HG03432 (cell line): Measurements from ENCODE around the gene MRPL3.

Experiments
- ATAC-seq: cut with Tn5 transposase; IDR thresholded peaks from one replicate; pipeline ENCODE4 v1.9.1; 2021; ENCODE audit warnings: mild to moderate bottlenecking, moderate library complexity; ENCODE audit not compliant: unreplicated experiment

Gene MRPL3

DNA sequence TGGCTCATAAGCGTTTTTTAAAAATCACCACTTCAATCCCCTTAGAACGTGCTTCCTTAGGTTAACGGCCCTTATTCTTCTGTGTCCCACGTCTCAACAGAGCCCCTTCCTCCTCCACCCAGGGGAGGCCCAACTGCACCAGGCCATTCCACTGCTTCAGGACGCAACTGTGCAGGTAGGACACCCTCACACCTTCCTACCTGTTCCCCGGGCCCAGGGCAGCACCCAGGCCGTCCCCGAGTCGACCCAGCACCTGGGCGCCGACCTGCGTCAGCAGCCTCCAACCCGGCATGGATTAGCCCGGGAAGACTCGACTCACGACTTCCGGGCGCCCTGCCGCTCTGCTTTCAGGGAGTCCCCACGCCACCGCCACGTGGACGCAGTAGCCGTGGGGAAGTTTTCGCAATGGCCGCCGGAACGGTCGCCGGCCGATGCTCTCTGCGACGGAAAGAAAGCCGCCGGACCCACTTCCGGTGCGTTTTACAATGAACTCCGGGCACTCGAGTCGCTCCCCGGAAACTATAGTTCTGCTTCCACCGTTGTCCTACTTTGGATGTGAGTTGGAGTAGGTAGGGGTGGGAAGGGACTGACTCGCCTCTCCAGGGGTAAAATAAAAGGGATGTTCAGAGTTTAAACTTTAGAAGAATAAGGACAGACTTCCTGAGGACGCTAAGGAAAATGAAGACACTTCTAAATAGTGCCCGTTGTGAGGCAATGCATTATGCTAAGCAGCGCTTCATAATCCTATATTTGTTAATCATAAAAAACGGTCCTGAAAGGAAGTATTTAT is at the start of gene MRPL3:
MRPL3 (minus strand) TSS at position 442 of the 790 bp plus-strand sequence; CDS start at position 292, 150 bp downstream.
- ATAC-seq = peak; percentile 97

GRCh38 chr3:131551761-131552160 is 49.0 kb upstream of the MRPL3 start:
- no peak for ATAC-seq

GRCh38 chr3:131550562-131551465 is 48.0 kb upstream of the MRPL3 start:
- ATAC-seq = no peak

GRCh38 chr3:131549340-131549739 is 46.6 kb upstream of the MRPL3 start:
- ATAC-seq = no peak

- no peak for ATAC-seq
Measured at GRCh38 chr3:131547585-131547984, 44.8 kb upstream of the MRPL3 start.

- no peak for ATAC-seq
Measured at GRCh38 chr3:131546441-131546840, 43.7 kb upstream of the MRPL3 start.

- ATAC-seq = no peak
Measured at GRCh38 chr3:131544557-131544956, 41.8 kb upstream of the MRPL3 start.

DNA sequence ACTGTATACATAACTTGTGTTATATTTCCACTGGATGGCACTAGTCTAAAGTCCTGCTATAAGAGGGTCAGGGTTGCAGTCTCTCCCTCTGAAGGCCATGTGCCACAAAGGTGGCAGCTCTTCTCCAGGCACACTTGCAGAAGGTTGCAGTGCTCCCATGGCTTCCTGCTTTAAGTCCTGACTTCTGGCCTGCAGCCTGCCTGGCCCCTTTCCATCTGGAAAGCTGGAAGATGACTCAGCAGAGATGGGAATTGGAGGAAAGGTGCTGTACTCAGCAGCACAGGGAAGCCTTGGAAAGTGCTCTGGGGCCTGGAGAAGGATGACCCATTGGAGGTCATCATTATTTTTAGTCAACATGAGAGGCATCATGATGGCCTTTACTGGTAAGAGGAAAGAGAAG is 40.9 kb upstream of the MRPL3 start:
- no peak for ATAC-seq

GRCh38 chr3:131541288-131541687 is 38.5 kb upstream of the MRPL3 start:
- ATAC-seq = no peak

- no peak for ATAC-seq
Measured at GRCh38 chr3:131540821-131541220, 38.0 kb upstream of the MRPL3 start.

DNA sequence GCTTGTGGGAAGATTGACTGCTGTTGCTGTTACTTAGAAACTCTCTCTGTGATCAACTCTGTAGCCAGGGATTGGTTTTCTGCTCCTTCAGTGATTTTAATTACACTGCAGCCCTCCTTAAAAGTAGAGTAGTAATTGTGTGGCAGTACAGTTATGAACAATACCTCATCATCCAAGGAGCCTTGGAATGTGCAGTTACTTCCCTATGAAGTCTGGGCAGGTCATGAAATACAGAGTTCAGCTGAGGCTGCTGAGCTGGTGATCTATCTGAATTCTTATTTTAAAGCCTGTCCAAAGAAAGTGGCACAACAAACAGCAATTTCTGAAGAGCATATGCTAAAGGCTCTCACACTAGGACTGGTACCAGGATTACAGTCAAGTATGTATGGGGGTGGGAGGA is 37.4 kb upstream of the MRPL3 start:
- no peak for ATAC-seq

DNA sequence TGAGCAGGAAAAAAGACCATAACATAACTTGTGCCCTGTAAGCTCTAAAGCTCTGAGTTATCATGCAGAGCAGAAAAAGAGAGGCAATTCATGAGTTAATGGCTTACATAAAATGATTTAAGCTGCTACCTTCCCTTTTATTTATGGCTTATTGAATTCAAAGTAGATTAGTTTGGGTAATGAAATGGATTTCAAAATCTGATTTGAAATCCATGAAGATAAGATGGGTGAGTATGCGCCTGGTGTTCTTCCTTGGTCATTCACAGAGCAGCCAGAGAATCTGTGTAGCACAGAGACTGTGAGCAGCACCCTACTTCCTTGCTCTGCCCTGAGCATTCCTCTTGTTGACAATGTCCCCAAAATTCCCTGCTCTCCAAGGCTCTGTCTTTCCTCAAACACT is 36.2 kb upstream of the MRPL3 start:
- no peak for ATAC-seq

- no peak for ATAC-seq
Measured at GRCh38 chr3:131537531-131537930, 34.8 kb upstream of the MRPL3 start.

- no peak for ATAC-seq
Measured at GRCh38 chr3:131535596-131535995, 32.8 kb upstream of the MRPL3 start.

GRCh38 chr3:131535131-131535530 is 32.4 kb upstream of the MRPL3 start:
- no peak for ATAC-seq

GRCh38 chr3:131532645-131533044 is 29.9 kb upstream of the MRPL3 start:
- no peak for ATAC-seq

- no peak for ATAC-seq
Measured at GRCh38 chr3:131530843-131531242, 28.1 kb upstream of the MRPL3 start.

DNA sequence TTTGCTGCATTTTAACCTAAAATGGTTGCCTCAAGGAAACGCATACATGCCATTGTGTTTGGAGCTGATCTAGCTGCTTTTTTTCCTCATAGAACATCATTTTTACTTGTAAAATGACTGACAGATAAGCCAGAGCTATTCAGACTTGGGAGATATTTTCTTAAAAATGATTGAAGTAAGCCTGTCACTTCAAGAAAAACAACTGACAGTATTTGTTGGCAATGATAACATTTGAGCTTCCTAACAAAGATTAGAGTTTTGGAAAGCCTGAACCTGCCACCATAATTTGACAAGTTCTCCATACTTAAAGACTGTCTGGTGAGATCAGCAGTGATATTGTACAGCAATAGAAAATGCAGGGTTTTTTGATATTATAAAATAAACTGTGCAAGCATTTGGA is 27.6 kb upstream of the MRPL3 start:
- no peak for ATAC-seq

DNA sequence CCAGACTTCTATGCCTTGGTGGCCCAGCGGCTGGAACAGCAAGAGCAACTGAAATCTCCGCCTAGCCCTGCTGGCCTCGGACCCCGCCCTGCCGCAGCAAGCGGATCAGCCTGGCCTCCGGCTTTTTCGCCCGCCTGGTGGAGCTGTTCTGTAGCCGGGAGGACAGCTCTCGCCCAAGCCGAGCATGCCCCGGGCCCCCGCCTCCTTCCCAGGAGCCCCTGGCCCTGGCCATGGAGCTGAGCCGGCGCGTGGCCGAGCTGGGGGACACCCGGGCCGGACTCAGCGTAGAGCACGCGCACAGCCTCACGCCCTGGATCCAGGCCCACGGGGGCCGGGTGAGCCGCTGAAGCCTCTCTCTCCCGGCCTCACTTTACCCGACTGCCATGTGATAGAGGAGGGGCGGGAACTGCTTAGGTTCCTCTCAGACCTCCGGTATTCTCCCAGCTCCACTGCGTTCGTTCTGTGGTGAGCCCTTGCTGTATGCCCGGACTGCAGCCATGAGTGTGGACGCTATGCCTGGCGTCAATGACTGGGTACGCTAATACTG is 24.1 kb upstream of the MRPL3 start:
- ATAC-seq = no peak

GRCh38 chr3:131518680-131519079 is 15.9 kb upstream of the MRPL3 start:
- ATAC-seq = no peak

DNA sequence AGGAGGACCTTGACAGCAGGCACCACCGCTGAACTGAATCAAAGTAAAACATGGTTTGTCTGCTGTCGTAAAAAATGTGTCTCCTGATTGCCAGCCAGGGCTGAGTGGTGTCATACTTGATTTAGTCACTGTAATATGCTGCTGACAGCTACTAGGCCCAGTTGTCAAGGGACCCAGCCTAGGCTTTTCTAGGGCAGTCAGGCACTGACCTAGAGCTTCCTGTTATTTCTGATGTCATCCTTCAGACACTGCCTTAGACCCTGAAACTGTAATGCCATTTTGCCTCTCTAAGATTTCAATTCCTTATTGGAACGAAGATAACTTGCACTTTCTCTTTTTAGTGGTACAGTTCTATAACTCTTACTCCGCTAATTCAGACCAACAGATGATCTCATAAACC is 2.6 kb upstream of the MRPL3 start:
- ATAC-seq = no peak

DNA sequence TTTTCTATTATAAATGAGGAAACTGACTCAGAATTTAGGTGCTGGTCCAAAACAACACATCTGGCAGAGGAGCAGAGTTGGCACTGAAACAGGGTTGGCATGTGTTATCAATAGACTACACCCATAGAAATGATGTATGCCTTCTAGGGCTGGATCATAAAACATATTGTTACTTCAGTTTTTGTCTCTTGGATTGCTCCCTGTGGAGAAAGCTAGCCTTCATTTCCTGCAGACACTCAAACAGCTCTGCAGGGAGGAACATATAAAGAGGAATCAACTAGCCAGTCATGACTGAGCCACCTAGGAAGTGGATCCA is 507 bp upstream of the MRPL3 start:
- ATAC-seq = no peak
